ENCODE results near the gene MIER3.

Gene MIER3

DNA sequence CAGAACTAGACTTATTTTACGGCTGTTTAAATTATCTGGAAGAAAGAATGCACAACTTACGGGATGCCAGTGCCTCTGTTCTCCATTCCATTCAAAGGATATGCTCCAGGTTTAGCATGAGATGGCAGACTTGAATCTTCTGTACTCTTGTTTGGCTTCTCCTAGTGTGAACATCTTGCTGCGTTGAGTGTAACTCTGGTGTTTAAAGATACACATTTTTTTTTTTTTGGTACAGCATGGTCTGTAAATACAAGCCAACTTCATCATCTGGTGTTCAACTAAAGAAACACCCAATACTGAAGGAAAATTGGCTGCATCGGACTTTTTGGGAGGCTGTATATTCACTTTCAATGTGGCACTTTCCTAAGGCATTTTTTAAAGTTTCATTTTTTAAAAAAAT lies 7.4 kb upstream of the MIER3 start:
- no peak for DNase-seq

DNA sequence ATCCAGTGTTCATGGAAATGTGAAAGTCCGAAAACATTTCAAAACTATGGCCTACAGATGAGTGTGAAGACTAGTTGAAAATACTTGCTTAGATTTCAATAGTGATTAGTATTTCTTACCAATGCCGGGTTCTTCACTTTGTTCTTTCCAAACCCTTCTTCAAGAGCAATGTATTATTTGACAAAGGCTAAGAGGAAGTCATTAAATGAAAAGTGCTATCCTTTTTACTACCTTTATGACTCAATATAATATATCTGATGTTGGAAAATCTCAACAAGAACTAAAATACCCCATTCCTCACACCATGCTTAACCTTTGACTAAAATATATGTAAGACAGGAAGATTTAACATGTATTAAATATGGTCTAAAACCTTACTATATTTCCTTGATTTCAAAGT lies 6.7 kb upstream of the MIER3 start:
- no peak for DNase-seq

DNA sequence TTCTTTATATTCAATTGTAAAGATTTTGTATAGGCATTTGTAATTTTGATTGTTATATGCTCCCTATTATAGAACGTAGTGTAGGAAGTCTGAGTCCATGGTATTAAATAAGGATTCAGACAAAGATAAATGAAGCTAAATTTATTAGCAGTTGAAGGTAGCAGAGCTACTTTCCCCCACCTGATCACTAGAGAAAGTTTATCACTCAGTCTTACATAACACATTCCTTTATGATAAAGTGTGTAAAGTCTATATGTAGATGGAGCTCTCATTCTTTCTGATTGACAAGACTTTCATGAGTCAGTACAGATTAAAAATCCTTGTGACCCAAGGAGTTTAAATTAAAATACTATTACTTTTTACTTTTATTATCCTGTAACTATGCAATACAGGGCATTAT lies 2.3 kb upstream of the MIER3 start:
- DNase-seq = no peak

DNA sequence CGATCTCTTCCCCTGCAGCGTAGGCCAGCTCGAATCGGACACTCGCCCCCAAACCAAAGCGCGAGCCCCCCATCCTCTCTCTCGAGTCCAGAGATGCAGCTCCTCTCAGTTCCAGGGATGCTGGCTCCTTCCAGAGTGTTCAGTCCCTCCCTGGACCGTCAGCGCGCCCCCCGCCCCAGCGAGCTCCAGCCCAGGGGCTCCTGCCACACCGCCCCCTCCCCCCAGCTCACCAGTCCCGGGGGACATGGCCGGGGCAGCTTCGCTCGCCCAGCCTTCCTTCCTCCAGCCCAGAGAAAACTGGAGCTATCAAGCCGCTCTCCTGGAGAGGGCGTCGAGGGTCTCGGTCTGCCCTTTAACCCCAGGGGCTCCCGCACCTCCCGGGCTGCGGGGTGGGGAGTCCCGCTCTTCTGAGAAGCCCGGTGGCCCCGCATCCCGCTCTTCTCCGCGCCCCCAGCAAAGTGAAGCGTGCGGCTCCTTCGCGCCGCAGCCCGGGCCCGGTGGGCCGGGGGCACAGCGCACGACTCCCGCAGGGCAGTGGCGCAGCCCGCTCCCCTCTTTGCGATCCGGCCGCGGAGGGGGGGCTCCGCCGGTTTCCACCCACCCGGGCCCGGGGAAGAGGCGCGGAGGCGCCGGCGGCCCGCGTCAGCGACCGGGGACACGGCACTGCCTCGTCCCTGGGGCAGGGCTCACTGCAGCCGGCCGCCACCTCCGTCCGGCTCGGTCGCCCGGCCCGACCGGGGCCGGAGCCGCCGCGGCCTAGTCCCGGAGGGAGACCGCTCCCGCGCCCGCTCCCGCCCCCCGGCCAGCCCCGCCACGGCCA lies 587 bp downstream of the MIER3 start:
- peak; percentile 3 for DNase-seq

DNA sequence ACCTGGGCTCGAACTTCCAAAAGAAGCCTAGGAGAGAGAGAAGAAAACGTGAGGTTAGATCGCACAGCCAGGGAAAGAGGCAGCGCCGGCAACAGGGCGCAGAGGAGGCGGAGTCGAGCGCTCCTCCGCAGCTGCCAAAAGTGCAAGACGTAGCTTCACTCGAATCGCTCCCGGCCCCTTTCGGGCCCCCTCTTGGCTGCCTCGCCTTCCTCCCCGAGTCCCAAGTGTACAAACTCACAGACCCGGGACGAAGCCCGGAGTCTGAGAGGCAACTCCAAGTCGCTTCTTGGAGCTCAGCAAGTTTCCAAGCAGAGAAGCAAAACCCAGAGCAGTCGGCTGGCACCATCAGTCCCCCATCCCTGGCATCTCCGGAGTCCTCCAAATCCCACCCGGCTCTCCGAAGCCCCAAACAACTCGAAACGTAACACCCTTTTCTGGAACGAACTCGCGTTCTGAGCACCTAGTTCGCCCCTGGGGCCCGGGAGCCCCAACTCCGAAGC lies 1.2 kb downstream of the MIER3 start:
- DNase-seq = peak; percentile 68

DNA sequence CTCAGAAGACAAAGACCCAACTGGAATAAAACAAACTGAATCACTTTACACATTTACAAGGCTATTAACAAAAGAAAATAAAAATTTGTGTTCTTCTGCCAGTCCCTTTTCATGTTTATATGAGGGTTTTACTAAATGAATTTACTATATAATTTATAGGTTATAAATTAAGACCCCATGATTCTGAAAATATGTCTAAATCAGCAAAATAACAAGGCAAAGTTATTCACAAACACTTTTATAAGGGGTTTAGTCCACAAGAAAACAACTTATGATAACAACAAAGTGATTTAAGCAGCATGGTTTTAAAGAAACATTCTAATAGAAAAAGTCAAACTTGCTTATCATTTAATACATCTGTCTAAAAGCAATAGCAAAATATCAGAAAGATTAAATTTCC lies 4.9 kb downstream of the MIER3 start:
- DNase-seq = no peak

DNA sequence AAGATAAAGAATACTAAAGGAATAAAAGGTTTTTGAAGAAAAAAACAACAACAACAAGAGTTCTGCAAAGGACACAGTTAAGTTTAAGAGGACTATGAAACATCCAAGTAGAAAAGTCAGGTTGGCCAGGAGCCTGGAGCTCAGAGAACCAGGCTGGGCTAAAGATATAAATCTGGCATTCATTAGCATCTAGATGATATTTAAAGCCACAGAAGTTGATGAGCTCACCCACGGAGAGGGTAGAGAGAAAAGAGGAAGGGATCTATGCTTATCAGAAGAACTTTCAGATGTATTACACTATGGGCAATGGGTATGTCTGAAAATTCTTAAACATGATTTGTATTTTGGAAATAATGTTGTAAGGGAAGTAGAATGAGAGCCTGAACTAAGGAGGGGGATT lies 9.9 kb downstream of the MIER3 start:
- peak; percentile 24 for DNase-seq

DNA sequence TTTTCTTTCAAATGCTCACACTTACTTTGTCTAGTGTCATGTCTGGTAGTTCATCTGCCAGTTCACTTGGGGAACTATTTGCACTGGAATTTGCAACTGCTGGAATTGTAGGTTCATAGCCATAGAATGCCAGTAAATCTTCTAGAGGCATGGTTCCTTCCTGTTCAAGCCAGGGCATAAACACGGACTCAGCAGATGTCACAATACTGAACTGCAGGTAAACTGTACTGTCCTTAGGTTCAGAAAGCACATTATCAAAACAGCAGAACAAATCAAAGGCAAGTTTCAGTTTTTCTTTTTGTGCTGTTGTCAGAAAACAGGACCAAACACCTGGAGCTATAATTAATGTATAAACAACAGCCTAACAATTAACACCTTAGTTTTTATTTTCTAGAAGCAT lies 13.1 kb downstream of the MIER3 start:
- DNase-seq = no peak

DNA sequence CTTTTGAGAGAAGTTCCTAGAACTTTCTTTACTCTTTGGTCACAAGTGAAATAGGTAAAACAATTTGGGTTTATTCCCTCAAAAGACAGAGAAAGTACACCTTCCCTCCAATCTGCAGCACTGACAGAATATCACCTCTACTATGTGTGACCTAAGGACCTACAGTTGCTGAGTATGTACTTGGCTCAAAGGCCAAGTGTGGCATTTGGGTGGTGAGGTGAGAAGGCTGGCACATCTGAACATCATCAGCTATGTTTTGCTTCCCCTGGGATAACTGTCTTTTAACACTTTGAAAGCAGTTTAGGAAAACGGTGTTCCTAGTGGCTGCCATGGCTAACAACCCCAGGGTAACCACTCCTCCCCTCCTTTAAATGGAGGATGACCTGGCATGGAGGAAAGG lies 17.6 kb downstream of the MIER3 start:
- no peak for DNase-seq

DNA sequence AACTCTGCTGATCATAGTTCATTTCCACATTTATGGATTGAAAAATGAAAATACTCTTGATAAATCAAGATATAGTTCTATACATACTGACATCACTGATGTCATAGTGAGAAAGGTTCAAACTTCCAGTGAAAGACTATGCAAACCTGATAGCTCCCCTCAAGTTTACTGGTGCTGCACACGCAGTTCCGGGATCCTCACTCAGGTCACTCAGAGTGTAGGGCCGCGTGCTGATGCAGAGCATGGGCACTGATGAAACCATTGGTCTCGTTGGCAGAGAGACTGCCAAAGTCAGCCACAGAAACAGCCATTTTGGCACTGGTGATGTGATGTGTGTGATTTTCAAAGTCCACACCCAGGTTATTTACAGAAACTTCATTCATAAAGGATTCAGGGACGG lies 29.0 kb downstream of the MIER3 start:
- DNase-seq = no peak

DNA sequence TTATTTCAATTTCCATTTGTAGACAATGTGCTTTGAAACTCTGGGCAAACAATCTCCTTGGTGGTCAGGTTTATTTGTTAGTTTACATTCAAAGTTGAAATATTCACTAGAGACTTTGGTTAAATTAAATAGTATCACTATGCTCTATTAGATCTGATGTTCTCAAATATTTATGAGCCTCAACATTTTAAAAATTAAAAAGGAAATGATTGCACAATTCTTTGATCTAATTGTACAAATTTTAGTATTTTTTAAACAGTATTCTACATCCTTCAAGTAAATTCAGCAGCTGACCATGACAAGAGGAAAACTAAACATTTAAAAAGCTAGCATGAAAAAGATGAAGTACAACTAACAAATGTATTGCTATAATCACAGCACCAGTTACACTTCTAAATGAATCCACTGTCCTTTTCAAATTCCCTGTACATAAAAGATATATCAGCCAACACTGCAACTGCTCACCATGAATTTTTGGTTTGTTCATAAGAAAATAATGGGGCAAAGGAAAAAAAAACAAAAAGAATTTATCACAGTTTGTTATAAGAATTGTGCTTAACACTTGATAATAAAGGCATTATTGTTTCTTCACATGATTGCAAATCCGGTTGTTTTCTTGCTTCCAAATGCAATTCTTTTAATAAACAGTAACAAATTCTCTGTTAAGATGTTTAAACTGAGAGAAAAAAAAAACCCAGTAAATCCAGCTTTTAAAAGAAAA lies 31.8 kb downstream of the MIER3 start:
- no peak for DNase-seq

DNA sequence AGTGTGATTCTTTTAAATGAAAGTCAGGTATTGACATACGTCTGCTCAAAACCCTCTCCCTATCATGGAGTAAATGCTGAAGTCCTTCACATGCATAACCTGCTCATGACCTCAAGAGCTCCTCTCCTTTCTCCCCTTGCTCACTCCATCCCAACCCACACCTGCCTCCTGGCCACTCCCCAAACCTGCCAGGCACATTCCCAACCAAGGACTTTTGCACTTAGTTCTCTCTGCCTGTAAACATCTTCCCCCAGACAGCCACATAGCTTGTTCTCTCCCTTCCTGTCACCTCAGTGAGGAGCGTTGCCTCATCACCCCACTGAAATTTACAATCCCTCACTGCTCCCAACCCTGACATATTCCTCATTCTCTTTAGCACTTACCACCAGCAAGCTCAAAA lies 33.9 kb downstream of the MIER3 start:
- DNase-seq = no peak

DNA sequence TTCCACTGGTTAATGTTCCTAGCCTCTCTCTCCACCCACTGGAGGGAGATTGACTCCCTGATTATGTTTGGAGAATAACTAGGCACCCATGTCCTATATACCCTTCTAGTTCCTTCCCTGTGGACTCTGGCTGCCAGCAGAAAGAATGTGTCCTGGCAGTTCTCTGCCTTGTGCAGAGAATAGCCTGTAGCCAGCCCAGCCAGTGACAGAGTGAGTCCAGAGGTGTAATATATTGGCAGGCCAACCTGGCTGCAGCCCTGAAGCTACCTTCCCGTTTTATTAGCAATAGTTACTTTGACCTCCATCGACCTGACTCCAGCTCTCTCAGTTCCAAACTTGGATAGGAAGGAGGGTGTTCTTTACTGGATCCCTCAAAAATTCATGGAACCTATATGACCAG lies 34.4 kb downstream of the MIER3 start:
- DNase-seq = no peak

DNA sequence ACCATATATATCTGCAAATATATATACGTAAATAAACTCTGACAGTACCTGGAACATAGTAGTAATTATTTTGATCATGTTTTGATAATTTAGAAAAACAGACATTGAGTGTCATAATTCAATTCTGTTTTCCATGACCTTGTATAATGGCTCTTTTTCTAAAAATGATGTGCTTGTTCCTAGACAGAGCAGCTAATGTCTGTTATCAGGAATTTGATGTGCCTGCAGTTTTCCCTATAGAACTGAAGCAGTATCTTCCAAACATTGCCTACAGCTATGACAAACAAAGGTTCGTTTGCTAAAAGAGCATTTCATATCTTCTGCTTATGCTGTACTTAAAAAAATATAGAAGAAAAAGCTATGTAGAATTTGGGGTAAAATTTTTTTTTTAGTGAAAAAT lies 37.2 kb downstream of the MIER3 start:
- DNase-seq = no peak

DNA sequence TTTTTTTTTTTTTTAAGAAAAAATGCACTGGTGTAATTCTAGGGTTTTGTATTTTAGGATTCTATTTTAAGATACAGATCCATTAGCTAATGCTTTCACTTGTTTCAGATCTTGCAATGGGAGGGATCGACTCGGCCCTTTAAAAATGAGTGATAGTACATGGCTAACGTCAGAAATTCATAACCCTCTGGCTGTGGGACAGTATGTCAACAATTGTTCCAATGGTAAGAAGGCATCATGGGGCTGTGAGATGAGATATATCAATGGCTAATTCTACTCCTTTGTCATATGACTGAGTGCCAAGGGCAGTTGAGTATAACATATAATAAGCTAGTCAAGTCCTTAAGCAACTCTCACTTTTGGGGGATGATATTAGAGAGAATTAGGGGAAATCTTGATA lies 38.2 kb downstream of the MIER3 start:
- no peak for DNase-seq

DNA sequence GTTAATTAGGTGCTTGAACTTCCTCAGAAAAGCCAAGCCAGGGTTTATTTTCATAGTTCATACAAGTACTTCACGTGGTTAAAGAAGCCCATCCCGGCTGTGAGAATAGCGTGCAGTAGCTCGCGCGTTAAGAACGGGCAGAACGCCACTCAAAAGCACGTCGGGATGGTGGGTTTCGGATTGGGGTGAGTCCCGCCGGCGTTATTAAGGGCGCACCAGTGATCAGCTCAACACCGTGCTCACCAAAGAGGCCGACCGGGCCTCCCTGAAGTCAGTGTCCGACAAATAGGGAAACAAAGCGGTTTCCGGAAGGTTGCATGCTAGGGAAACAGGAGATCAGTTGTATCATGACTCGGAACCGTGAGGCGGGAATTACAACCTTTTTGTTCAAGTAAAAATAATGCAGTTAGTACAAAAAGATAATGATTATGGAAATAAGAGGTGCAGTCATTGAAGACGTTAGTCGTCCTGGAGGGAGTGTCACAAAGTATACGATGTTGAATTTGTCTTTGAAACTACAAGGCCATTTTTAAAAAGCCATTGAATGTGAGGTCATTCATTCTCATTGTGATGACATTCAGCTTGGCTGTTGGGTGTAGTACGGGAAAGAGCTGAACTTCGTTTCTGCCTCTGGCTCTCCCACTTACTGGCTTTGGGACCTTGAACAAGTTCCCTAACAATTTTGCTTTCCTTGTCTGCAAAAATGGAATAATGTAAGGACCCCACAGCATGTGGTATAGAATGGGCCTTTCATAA lies 41.5 kb downstream of the MIER3 start:
- peak; percentile 53 for DNase-seq

DNA sequence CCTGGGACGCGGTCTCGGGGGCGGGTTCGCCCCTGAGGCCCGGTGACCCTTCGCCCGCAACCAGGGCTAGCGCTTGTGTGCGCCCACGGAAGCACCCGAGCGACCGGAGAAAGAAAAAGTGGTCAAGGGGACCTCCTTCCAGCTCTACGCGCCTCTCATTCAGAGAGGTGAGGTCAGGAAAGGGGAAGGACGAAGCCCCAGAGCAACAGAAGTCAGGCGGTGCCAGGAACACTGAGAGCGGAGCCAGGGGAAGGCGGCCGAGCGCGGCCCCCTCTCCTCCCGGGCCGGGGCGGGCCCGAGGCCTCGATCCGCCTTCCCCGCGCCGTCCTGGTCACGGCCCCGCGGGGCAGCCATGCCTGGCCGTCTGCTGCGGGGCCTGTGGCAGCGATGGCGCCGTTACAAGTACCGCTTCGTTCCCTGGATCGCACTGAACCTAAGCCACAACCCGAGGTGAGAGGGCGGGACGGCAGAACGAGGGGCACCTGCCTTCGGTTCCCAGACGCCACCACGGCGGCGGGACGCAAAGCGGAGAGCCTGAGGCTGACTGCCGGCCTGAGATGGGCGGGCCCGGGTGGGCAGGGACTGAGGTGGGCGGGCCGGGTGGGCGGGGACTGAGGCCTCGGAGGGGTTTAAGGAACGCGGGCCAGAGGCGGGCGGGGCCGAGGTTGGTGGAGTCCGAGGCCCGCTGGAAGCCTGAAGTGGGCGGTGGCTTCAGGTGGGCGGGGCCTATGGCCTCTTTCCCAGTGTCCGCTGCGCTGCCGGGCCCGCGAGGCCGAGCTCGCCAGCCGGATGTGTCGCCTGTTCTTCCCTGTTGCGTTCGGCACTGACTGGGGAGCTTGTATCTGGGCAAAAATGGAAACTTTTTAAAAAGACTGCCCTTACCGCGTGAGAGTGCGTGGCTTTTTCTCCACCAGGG lies 42.4 kb downstream of the MIER3 start, which contains the start of gene SETD9:
SETD9 (plus strand) TSS at position 303 of the 916 bp plus-strand sequence; CDS start at position 353, 50 bp downstream.
- peak; percentile 92 for DNase-seq

DNA sequence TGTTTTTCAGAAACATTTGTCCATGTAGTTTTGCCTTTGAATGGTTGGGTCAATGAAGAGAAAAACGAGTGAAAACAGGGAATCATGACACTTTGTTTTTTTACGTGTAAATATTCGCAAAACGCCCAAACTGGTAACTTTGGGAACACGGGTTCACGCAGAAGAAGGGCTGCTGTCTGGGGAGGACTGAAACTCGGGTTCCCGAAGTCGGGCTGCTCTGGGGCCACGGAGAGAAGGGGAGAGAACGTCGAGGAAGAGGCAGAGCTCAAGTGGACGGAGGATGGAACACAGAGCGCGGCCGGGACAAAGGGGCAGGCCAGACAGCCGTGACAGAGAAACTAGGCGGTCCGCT lies 43.0 kb downstream of the MIER3 start:
- no peak for DNase-seq

DNA sequence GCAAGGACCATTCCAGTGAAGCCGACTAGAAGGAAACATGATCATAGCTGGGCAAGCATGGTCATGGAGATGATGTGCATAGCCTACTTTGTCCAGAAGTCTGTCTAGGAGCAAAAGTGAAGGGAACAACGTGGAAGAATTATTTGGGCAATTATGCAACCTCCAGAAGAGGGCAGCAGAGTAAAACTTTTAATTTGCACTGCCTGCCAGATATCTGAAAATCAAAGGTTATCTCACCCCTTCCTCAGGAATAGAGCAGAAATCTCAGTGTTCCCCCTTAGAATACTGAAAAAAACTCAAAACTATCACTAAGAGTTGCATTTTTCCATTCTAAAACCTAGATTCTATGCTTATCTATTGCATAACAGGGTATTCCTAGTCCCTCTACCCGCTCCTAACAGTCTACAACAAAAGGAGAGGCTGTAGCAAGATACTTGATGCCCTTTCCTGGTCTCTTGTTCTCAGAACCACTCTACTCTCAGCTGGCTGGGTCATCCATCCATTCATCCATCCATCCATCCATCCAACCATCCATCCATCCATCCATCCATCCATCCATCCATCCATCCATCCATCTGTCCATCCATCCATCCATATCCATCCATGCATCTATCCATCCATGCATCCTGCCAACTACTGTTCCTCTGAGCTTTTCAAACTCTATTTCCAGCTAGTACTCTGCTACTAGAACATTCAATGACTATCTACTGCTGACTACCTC lies 50.9 kb downstream of the MIER3 start:
- peak; percentile 2 for DNase-seq

DNA sequence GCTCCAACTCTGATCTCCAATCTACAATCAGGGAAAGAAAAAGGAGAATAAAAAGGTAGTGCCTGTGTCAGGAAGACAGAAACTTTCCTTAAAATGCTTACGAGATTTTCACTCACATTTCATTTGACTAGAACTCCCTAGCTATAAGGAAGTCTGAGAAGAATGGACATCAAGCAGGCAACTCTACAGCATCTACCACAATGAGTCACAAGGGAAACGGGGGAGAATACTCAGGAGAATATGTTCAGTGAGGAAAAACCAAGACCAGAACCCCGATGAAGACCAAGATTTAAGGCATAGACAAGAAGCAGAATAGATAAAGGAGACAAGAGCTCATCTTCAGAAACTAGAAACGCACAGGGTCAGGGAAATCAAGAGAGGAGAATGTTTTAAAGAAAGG lies 51.5 kb downstream of the MIER3 start:
- DNase-seq = no peak

DNA sequence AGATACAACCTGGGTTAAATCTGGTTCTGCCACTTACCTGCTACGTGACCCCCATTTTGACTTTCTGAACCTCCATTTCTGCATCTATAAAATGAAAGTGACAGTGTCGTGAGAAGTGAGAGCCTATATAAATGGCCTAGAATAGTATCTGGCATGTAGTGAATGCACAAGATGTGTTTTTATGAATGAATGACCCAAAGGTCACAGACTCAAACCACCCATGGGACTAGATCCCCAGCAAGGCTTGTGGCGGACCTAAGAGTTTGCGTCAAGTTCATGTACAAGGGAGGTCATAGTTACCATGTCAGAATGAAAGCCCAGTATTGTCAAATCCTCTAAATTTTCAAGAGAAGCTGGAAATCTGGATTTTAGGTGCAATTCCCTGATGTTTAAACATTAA lies 53.7 kb downstream of the MIER3 start:
- no peak for DNase-seq

DNA sequence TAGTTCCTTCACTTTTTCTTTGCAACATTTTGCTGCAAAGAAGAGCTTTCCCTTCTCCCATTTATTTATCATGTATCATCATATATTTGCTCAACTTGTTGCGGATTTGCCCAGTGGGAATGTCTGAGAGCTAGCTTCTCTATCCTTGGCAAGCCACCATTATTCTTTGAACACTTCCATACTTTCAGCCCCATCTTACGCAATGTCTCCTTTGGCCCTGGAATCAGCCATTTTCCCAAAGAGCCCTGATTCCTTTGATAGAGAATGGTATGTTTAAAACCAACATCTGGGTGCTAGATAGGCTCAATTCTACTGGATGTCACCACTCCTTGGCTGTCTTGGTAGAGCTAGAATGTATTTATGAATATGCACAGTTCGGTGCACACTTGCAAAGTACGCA lies 55.2 kb downstream of the MIER3 start:
- DNase-seq = no peak

All from amniotic stem cell (primary cell).